AG04450 (cell line): ENCODE data around the gene STEAP3. TPM values are rescaled to one million over a fixed set of nuclear protein-coding genes. Genes with fewer than 3 reads are reported as not detected.

Experiments used
- CTCF ChIA-PET: fragments of 300-600, 350-600 bp; formaldehyde crosslinking; extraction: SDS; loops from one replicate; lab custom pipeline; 2022; ENCODE audit warnings: antibody characterized with exemption, inconsistent platforms; lab: Charles Lee
- POLR2A ChIA-PET: fragments of 350-600 bp; formaldehyde crosslinking; extraction: SDS; loops from one replicate; lab custom pipeline; 2021; ENCODE audit warnings: antibody characterized with exemption, inconsistent platforms; lab: Yijun Ruan, JAX
- DNase-seq: peaks from one replicate; pipeline ENCODE4 v3.0.0-alpha.2; 2011; ENCODE audit warnings: low read depth, low spot score
- H3K27ac ChIP-seq: one replicate; pipeline ENCODE4 v1.5.1; 2012; ENCODE audit warnings: low read depth, low read length, control low read depth
- H3K27me3 ChIP-seq: one replicate; pipeline ENCODE4 v1.6.0; 2012; ENCODE audit warnings: low read length; ENCODE audit not compliant: control insufficient read depth, insufficient read depth
- H3K4me3 ChIP-seq: 2 replicates; pipeline ENCODE4 v1.5.1; 2011; ENCODE audit warnings: mild to moderate bottlenecking, low read depth, low read length, control low read depth
- H3K9me3 ChIP-seq: 2 replicates; pipeline ENCODE4 v1.5.1; 2012; ENCODE audit warnings: low read length; ENCODE audit not compliant: control insufficient read depth, insufficient read depth
- polyA plus RNA-seq: library from polyadenylated mRNA; depleted of rRNA; stranded (reverse); fragments of >200 nt; gene quantifications from 2 replicates; pipeline ENCODE4 v1.2.3, GENCODE V29; 2011
- TF ChIP-seq, protein P1 (sequence below): IDR thresholded peaks from 2 replicates; pipeline ENCODE4 v1.5.1; 2011; ENCODE audit warnings: low read depth, low read length, control low read depth, inconsistent platforms

The STEAP3 gene
- polyA plus RNA-seq, 1 experiment, result 34.3 TPM

DNA sequence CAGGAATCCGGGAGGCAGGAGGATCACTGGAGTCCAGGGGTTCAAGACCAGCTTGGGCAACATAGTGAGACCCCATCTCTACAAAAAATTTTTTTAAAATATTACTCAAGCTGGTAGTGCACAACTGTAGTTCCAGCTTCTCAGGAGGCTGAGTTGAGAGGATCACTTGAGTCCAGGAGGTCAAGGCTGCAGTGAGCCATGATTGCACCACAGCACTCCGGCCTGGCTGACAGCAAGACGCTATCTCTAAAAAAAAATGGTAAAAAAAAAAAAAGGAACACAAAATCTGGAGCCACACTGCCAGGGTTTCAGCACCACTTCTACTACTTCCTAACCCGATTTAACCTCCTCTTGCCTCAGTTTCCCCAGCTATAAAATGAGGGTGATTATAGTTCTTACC lies 57.0 kb downstream of the STEAP3 start:
- Histone ChIP-seq H3K27me3 (peaks cover 4% of the 10 kb centered on the region), H3K27ac (no peak overlapping the region), H3K4me3 (no peak overlapping the region), H3K9me3 (no peaks in the 10 kb centered on the region)
- ChIA-PET CTCF (interaction anchor here (1.0 to 4.0 kb wide), 3 partner anchors 11 to 49 kb away, joined by 4 to 27 read pairs (median 4); no protein-coding TSS in a partner anchor), POLR2A (no interaction called here)
- no peak for DNase-seq
- TF ChIP-seq, protein P1, sequence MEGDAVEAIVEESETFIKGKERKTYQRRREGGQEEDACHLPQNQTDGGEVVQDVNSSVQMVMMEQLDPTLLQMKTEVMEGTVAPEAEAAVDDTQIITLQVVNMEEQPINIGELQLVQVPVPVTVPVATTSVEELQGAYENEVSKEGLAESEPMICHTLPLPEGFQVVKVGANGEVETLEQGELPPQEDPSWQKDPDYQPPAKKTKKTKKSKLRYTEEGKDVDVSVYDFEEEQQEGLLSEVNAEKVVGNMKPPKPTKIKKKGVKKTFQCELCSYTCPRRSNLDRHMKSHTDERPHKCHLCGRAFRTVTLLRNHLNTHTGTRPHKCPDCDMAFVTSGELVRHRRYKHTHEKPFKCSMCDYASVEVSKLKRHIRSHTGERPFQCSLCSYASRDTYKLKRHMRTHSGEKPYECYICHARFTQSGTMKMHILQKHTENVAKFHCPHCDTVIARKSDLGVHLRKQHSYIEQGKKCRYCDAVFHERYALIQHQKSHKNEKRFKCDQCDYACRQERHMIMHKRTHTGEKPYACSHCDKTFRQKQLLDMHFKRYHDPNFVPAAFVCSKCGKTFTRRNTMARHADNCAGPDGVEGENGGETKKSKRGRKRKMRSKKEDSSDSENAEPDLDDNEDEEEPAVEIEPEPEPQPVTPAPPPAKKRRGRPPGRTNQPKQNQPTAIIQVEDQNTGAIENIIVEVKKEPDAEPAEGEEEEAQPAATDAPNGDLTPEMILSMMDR, result no peak

DNA sequence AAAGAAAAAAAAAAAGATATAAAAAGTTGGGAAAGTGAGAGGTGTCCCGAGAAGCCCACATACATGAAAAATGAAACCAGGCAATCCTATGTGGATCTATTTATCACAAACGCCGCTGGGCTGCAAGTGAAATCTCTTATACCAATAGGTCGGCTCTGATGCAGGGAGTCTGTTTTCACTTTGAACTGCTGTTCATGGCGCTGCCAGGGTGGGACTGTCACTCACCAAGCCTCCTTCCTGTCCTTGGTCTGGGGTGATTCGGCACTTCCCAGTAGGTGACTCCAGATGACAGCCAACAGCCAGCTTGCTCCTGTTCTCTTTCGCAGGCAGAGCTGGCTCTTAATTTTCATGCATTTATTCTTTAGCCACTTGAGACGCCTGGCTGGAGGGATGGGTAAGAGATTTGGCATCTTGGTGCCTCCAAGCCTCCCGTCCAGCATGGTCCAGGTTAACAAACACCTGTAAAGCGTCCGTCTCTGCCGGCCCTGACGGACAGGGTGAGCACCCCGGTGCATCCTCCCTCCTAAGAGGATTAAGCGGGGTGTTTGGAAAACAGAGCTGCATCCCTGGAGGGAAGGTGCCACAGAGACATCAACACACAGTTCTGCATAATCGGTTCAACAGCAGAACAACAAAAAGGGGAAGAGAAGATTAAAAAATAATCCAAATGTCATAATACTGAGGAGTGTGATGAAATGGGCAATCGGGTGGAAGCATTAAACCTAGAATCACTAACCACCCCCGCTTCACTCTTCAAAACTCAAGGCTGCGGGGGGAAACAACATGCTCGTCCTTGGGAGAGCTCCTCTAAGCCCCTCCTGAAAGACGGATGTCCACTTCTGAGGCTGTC lies 58.7 kb downstream of the STEAP3 start:
- H3K9me3 ChIP-seq, result no peaks in the 10 kb centered on the region
- H3K27me3 ChIP-seq, result no peaks in the 10 kb centered on the region
- H3K4me3 ChIP-seq, result no peak overlapping the region
- CTCF ChIA-PET, result interaction anchor here (0.8 to 4.0 kb wide), 3 partner anchors 10 to 155 kb away, joined by 4 to 27 read pairs (median 5); no protein-coding TSS in a partner anchor
- no peak for DNase-seq
- TF ChIP-seq, protein P1, result no peak
- POLR2A ChIA-PET, result no interaction called here
- no peak overlapping the region for H3K27ac ChIP-seq

DNA sequence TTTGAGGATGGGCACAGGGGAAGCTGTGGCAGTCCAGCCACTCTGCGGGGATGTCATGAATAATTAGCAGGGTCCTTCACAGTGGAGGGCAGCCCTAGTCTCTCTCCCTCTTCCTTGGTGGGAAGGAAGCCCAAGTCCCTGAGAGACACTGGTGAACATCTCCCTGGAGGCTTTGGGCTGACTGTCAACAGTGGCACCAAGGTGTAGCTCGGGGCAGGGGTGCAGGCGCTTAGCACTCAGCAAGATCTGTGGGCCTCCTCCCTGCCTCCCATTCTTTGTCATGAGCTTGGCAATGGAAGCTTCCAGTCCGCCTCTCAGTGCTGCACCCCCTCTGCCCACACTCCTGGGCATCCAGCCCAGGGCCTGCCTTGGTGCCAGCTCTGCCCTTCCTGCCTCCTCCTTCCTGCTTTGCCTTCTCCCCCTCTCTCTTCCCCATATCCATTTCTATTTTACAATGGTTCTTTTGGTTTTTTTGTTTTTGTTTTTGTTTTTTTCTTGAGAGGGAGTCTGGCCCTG lies 59.4 kb downstream of the STEAP3 start:
- DNase-seq, result no peak
- no peaks in the 10 kb centered on the region for H3K9me3 ChIP-seq
- H3K27me3 ChIP-seq, result no peaks in the 10 kb centered on the region
- ChIA-PET CTCF (interaction anchor here (0.8 to 4.0 kb wide), 3 partner anchors 9 to 156 kb away, joined by 4 to 27 read pairs (median 5); no protein-coding TSS in a partner anchor), POLR2A (no interaction called here)
- H3K4me3 ChIP-seq, result no peak overlapping the region
- TF ChIP-seq, protein P1, result no peak
- no peak overlapping the region for H3K27ac ChIP-seq

DNA sequence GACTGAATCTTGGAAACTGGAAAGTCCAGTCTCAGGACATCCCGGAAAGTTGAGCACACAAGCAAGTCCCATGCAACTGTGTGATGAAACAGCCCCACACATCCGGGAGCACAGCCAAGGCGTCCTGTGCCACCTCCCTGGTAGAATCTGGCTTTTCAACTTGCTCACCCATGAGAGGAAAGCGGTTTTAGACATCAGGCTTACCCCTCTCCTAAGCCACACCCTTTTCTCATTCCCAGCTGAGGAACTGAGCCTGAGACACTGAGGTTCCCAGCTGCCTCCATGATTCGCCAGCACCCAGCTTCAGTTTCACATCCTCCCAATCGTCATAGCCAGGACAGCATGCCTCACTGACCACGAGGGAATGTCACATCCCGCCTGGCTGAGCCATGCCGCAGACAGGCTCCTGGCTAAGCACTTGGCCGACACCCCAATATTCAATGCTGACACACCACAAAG lies 60.3 kb downstream of the STEAP3 start:
- POLR2A ChIA-PET, result no interaction called here
- no peak overlapping the region for H3K4me3 ChIP-seq
- H3K27me3 ChIP-seq, result no peaks in the 10 kb centered on the region
- no peak overlapping the region for H3K27ac ChIP-seq
- no peaks in the 10 kb centered on the region for H3K9me3 ChIP-seq
- DNase-seq, result no peak
- TF ChIP-seq, protein P1, result no peak
- CTCF ChIA-PET, result no interaction called here

DNA sequence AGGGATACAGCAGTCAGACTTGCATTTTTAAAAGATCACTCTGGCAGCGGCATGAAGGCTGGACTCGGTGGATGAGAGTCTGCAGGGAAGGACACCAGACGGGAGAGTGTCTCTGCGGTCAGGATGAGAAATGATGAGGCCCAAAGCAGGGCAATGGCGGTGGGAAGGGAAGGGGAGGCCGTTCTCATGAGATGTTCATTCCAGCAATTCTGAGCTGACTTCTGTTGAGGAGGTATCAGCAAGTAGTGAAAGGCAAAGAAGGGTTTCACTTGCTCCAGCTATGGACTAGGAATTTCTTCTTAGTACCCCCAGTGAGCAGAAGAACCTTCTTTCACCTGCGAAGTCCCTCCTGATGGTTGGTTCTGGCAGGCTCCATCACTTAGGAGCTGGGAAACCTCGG lies 63.0 kb downstream of the STEAP3 start:
- CTCF ChIA-PET, result no interaction called here
- no peaks in the 10 kb centered on the region for H3K27me3 ChIP-seq
- H3K9me3 ChIP-seq, result no peaks in the 10 kb centered on the region
- TF ChIP-seq, protein P1, result no peak
- POLR2A ChIA-PET, result no interaction called here
- H3K4me3 ChIP-seq, result no peak overlapping the region
- DNase-seq, result no peak
- no peak overlapping the region for H3K27ac ChIP-seq
